ENCODE data around the gene KAZN.

Gene KAZN

DNA sequence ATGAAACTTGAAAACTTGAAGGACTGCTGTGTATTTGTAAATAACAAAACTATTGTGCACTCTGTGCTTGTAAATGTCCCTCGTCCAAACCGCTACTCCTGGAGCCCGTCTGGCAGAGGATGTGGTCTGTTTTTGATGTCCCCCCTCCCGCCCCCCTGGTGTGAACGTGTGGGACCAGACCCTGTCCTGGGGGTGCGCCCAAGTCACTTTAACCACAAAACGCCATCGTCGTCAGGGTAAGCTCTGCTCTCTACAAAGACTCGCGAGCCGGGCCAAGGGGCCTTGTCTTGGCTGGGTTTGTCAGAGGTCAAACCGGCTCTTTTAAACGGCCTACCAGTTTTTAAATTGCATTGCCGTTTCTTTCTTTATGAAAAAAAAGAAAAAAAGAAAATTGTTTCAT is 467.7 kb downstream of the KAZN start:
- TF ChIP-seq, protein P1, sequence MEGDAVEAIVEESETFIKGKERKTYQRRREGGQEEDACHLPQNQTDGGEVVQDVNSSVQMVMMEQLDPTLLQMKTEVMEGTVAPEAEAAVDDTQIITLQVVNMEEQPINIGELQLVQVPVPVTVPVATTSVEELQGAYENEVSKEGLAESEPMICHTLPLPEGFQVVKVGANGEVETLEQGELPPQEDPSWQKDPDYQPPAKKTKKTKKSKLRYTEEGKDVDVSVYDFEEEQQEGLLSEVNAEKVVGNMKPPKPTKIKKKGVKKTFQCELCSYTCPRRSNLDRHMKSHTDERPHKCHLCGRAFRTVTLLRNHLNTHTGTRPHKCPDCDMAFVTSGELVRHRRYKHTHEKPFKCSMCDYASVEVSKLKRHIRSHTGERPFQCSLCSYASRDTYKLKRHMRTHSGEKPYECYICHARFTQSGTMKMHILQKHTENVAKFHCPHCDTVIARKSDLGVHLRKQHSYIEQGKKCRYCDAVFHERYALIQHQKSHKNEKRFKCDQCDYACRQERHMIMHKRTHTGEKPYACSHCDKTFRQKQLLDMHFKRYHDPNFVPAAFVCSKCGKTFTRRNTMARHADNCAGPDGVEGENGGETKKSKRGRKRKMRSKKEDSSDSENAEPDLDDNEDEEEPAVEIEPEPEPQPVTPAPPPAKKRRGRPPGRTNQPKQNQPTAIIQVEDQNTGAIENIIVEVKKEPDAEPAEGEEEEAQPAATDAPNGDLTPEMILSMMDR (IDR thresholded peaks at IDR 0.05; ENCODE audit: low read depth, low read length), result no peak
- no peak overlapping the region for H3K4me3 ChIP-seq (ENCODE audit: low read depth, low read length)

DNA sequence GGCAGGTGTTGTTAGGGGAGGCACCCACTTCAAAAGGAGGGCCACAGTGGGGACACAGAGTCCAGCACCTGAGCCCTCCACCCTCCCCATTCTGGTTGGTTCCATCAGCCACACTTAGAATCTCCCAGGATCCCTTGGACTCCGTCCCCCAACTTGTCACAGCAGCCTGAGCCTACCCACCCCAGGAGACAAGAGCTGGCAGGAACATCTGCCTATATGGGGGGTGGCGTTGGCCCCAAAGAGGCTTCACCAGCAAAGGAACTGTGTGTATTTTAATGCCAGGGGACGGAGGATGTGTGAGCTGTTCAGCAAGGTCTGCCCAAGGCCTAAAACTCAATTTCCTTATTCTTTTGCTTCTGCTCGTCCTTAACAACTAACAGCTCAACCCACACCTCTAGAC is 468.7 kb downstream of the KAZN start:
- H3K4me3 ChIP-seq (ENCODE audit: low read depth, low read length), result no peak overlapping the region
- TF ChIP-seq, protein P1 (IDR thresholded peaks at IDR 0.05; ENCODE audit: low read depth, low read length), result no peak

DNA sequence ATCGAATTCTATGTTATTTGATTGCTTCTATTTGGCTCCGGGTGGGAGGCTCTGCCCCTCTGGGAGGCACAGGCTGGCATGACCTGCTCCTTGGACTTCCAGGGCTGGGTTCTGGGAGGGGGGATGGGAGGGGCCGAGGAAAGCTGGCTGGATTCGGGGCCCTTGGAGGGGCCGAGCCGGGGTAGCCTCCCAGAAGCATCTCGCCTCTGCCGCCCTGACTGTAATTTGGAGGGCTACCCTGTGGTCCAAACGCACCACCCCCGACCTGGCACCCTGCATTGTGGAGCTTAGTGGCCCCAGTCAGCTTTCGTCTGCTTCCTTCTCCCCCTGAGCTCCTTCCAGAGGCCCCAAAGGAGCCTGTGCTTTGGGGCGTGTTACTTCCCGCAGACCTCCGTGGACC is 469.7 kb downstream of the KAZN start:
- no peak overlapping the region for H3K4me3 ChIP-seq (ENCODE audit: low read depth, low read length)
- TF ChIP-seq, protein P1 (IDR thresholded peaks at IDR 0.05; ENCODE audit: low read depth, low read length), result no peak

DNA sequence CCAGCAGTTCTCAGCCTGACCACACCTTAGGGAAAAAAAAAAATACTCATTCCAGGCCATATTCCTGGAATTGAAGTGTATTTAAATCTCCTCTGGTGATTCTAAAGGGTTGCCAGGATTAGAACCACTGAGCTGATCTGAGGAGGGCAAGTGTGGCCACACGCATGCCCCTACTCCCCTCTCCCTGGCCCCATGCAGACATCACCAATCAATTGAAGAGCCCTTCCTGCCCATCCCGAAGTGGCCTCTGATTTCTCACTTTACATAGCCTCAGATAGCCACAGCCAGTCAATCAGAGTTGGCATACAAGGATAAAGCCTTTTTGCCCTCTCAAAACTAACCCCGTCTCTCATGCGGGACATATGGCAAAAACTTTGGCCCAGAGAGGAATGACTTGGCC is 470.5 kb downstream of the KAZN start:
- H3K4me3 ChIP-seq (ENCODE audit: low read depth, low read length), result no peak overlapping the region
- TF ChIP-seq, protein P1 (IDR thresholded peaks at IDR 0.05; ENCODE audit: low read depth, low read length), result no peak

DNA sequence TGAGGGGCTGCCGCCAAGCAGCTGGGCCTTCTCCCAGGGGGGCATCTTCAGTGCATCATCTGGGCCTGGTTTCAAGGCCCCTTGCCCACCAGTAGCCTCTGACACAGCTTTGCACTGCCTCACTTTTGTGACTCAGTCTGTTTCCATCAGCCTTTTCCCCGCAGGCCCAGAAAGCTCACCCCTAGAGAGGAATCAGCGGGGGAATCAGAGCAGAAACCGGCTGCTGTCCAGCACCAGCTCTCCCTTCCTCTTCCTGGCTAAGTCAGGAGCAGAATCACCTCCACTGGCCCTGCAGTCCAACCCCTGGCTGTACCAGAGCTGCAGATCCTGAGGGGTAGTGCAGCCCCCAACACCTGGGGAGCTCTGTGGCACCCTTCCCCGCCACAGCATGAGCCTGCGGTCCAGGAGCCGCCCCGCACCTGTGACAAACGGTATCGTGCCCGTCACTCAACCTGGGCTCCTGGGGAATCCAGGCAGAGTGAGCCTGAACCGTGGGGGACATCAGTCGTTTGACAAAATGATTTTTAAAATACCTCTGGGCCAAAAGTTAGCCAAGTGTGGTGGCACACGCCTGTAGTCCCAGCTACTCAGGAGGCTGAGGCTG is 471.8 kb downstream of the KAZN start:
- TF ChIP-seq, protein P1 (IDR thresholded peaks at IDR 0.05; ENCODE audit: low read depth, low read length), result no peak

DNA sequence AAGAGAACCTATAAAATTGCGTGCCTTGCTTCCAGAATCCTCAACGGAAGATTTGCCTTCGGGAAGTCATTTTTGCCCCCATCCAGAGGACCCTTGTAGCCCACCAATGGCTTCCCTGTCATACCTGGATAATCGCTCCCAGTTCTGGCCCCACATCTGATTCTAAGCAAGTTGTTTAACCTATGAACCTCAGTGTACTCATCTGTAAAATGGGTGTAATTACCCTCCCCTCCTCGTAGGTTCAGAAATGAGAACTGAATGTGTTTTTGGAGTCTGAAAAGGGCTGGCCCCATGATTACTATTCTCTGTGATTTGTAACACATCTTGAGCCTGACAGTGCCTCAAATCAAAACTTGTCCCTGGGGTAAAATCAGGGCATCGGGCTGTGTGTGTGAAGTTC is 473.5 kb downstream of the KAZN start:
- TF ChIP-seq, protein P1 (IDR thresholded peaks at IDR 0.05; ENCODE audit: low read depth, low read length), result no peak
- no peak overlapping the region for H3K4me3 ChIP-seq (ENCODE audit: low read depth, low read length)

More for the DNA sequence above, 471.8 kb downstream of the KAZN start:
- no peak overlapping the region for H3K4me3 ChIP-seq (ENCODE audit: low read depth, low read length)

DNA sequence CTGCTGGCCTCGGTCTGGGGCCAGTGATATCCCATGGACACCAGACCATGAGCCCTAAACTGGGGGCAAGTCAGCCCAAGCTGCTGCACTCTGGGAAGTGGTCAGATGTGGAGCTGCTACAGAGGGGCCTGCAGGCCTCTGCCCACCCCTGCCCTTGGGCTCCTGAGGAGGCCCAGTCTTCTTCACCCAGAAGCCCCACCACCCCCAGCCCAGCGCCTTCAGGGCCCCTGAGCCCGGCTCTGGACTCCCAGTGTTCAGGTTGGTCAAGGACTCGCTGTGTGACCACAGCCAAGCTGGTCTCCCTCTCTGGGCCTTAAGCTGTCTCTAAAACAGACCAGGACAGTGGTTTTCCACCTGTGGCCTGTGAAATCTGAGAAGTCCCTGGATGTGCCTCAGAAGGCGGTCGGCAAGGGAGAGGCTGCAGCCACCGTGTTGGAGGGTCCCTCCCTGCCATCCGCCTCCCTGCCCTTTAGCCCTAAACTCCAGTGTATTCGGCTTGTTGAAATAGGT is 475.4 kb downstream of the KAZN start:
- TF ChIP-seq, protein P1 (IDR thresholded peaks at IDR 0.05; ENCODE audit: low read depth, low read length), result no peak
- H3K4me3 ChIP-seq (ENCODE audit: low read depth, low read length), result no peak overlapping the region
